Measurements from ENCODE around the gene THY1.
A peak's percentile ranks its signal among the peaks of the same experiment; 100 is the strongest.

Gene THY1

DNA sequence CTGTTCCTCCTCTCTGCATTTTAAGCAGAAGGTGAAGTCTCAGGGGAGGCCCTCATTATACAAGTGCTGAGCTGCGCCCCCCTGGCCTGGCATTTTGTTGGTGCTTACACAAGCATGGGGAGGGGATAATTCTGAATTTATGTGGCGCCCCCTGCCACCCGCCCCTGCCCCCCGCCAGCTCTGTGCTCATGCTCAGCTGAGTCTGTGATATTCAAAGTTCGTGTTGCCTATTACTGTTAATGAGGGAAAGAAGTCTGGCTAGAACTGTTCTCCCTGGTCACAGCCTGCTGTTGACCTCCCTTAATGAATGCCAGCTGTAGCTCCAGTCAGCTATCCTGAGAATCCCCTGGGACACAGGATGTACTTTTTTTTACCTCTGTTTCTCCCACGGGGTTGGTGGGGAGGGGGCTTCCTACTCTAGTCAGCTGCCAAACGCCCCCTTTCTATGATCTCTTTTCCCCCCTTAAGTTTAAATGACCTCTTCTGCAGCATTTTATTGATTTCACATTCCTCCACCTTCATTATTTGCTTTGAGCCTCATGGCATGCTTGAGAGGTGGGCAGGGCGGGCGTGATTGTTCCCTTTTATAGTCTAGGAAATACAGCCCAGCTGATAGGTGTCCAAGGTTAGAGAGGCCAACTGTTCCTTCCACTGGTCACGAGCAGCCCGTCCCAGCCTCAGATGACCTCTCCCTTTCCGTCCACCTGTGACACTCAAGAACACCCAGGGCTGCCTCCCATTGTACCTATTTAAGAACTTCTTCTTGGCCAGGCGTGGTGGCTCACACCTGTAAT lies 53.6 kb downstream of the THY1 start:
- H3K27me3 ChIP-seq (ENCODE audit: insufficient read depth, low read depth, severe bottlenecking) = no peaks in the 10 kb centered on the region
- H3K36me3 ChIP-seq = no peaks in the 10 kb centered on the region
- 0 out of 2 replicates have a peak overlapping the region, but pooled peaks have one; percentile 5 for H3K4me3 ChIP-seq (ENCODE audit: low read depth, low read length)
- no peaks in the 10 kb centered on the region for H3K9me3 ChIP-seq (ENCODE audit: severe bottlenecking)
- peak overlapping the region; percentile 92 for H3K27ac ChIP-seq
- no peak for DNase-seq
- TF ChIP-seq CTCF (IDR thresholded peaks at IDR 0.05; ENCODE audit: low read depth, low read length) = no peak

- H3K9me3 ChIP-seq (ENCODE audit: severe bottlenecking) = no peaks in the 10 kb centered on the region
- no peaks in the 10 kb centered on the region for H3K27me3 ChIP-seq (ENCODE audit: insufficient read depth, low read depth, severe bottlenecking)
- no peak for TF ChIP-seq CTCF (IDR thresholded peaks at IDR 0.05; ENCODE audit: low read depth, low read length)
- H3K36me3 ChIP-seq = no peaks in the 10 kb centered on the region
- peak overlapping the region; percentile 92 for H3K27ac ChIP-seq
- DNase-seq = peak; percentile 83
- peak overlapping the region; percentile 31 for H3K4me3 ChIP-seq (ENCODE audit: low read depth, low read length)
Measured at GRCh38 chr11:119368121-119369034, 54.6 kb downstream of the THY1 start.

- no peak for TF ChIP-seq CTCF (IDR thresholded peaks at IDR 0.05; ENCODE audit: low read depth, low read length)
- no peaks in the 10 kb centered on the region for H3K36me3 ChIP-seq
- no peaks in the 10 kb centered on the region for H3K9me3 ChIP-seq (ENCODE audit: severe bottlenecking)
- no peaks in the 10 kb centered on the region for H3K27me3 ChIP-seq (ENCODE audit: insufficient read depth, low read depth, severe bottlenecking)
- H3K4me3 ChIP-seq (ENCODE audit: low read depth, low read length) = peak overlapping the region; percentile 31
- DNase-seq = no peak
- H3K27ac ChIP-seq = peak overlapping the region; percentile 92
Measured at GRCh38 chr11:119367661-119368120, 55.3 kb downstream of the THY1 start.
